GM23248 (cell line): ENCODE data around the gene SLC6A7.

Experiments
- EZH2 ChIP-seq: fragments of 200-600 bp; sonication (generic); IDR thresholded peaks from 2 replicates; pipeline ENCODE4 v1.6.1; 2018; ENCODE audit warnings: antibody characterized with exemption, mild to moderate bottlenecking; ENCODE audit not compliant: insufficient read depth, poor library complexity, severe bottlenecking
- EZH2phosphoT487 ChIP-seq: fragments of 200-600 bp; sonication (generic); IDR thresholded peaks from 2 replicates; pipeline ENCODE4 v1.6.1; 2018; ENCODE audit warnings: antibody characterized with exemption, moderate library complexity, mild to moderate bottlenecking, low read depth; ENCODE audit not compliant: insufficient read depth

- TF ChIP-seq EZH2phosphoT487 (no peak), EZH2 (no peak)
Observed at GRCh38 chr5:150196986-150197385, 7.1 kb downstream of the SLC6A7 start.
